Stimulated activated CD8-positive, alpha-beta memory T cell treated with anti-CD3 and anti-CD28 coated beads, Interleukin-15, amount 100 ng/mL, for 1 hour (primary cell): ENCODE results near the gene KPNA2.
"Not testable (repeated sequence)": the region's sequence is repeated elsewhere in the genome, so short reads cannot be mapped to it uniquely, and the experiment has no call there.

ENCODE experiments used
- DNase-seq: peaks from one replicate; pipeline ENCODE4 v3.0.0-alpha.2; 2020; ENCODE audit warnings: low read depth

KPNA2 gene

GRCh38 chr17:68061512-68062313 is 26.2 kb downstream of the KPNA2 start:
- DNase-seq = no peak

GRCh38 chr17:68065366-68065765 is 29.8 kb downstream of the KPNA2 start:
- not testable (repeated sequence) for DNase-seq

GRCh38 chr17:68068512-68068911 is 33.0 kb downstream of the KPNA2 start:
- DNase-seq = not testable (repeated sequence)

GRCh38 chr17:68070582-68071444 is 35.3 kb downstream of the KPNA2 start:
- not testable (repeated sequence) for DNase-seq

- no peak for DNase-seq
Observed at GRCh38 chr17:68074279-68074678, 38.7 kb downstream of the KPNA2 start.

- DNase-seq = not testable (repeated sequence)
Observed at GRCh38 chr17:68075953-68076607, 40.5 kb downstream of the KPNA2 start.

- not testable (repeated sequence) for DNase-seq
Observed at GRCh38 chr17:68077498-68077897, 42.0 kb downstream of the KPNA2 start.

- no peak for DNase-seq
Observed at GRCh38 chr17:68080411-68081150, 45.0 kb downstream of the KPNA2 start.

- not testable (repeated sequence) for DNase-seq
Observed at GRCh38 chr17:68081305-68082265, 46.0 kb downstream of the KPNA2 start.

- no peak for DNase-seq
Observed at GRCh38 chr17:68085771-68086381, 50.3 kb downstream of the KPNA2 start.

GRCh38 chr17:68086666-68087065 is 51.1 kb downstream of the KPNA2 start:
- DNase-seq = not testable (repeated sequence)

GRCh38 chr17:68087131-68087623 is 51.6 kb downstream of the KPNA2 start:
- not testable (repeated sequence) for DNase-seq

- no peak for DNase-seq
Observed at GRCh38 chr17:68087851-68088250, 52.3 kb downstream of the KPNA2 start.

- no peak for DNase-seq
Observed at GRCh38 chr17:68089881-68090280, 54.3 kb downstream of the KPNA2 start.

- no peak for DNase-seq
Observed at GRCh38 chr17:68094481-68095078, 59.0 kb downstream of the KPNA2 start.

GRCh38 chr17:68095205-68095811 is 59.8 kb downstream of the KPNA2 start:
- no peak for DNase-seq

GRCh38 chr17:68096111-68096510 is 60.6 kb downstream of the KPNA2 start:
- no peak for DNase-seq
